Breast epithelium (tissue), 4 donors: Measurements from ENCODE around the gene SNTG2. TPM values are rescaled to one million over a fixed set of nuclear protein-coding genes. Genes with fewer than 3 reads are reported as not detected.

Experiments
- DNase-seq, 2 donors: peaks; one replicate each; pipeline ENCODE4 v3.0.0-alpha.2; 2019; ENCODE audit warnings: low spot score in 2 of 2
- H3K27ac ChIP-seq, 2 donors: fragments of 200-600 bp; sonication (generic) in 1 of 2; one replicate each; pipeline ENCODE4 v1.5.1; 2016 to 2019; ENCODE audit warnings: mild to moderate bottlenecking in 1 of 2
- H3K27me3 ChIP-seq, 2 donors: fragments of 200-600 bp; sonication (generic) in 1 of 2; one replicate each; pipeline versions ENCODE4 v1.5.1 to v1.6.0; 2017 to 2019; ENCODE audit warnings: control low read depth in 1 of 2, mild to moderate bottlenecking in 1 of 2
- H3K36me3 ChIP-seq: fragments of 200-600 bp; one replicate; pipeline ENCODE4 v1.5.1; 2019
- H3K4me1 ChIP-seq, 2 donors: fragments of 200-600 bp; sonication (generic); one replicate each; pipeline ENCODE4 v1.5.1; 2016 to 2019; ENCODE audit warnings: control low read depth in 1 of 2
- H3K4me3 ChIP-seq, 3 donors: fragments of 200-600 bp; sonication (generic); 1 replicate in 2 of 3; 2 replicates in 1 of 3; pipeline ENCODE4 v1.5.1; 2016 to 2019; ENCODE audit warnings: mild to moderate bottlenecking in 3 of 3, moderate library complexity in 2 of 3
- H3K9me3 ChIP-seq, 2 donors: fragments of 200-600 bp; sonication (generic) in 1 of 2; one replicate each; pipeline ENCODE4 v1.5.1; 2016 to 2019; ENCODE audit warnings: control low read depth in 1 of 2
- CTCF ChIP-seq, 3 donors: fragments of 450-650 bp; IDR thresholded peaks; one replicate each; pipeline ENCODE4 v1.5.1; 2016 to 2017; ENCODE audit warnings: antibody characterized with exemption in 3 of 3, mild to moderate bottlenecking in 3 of 3, moderate library complexity in 3 of 3
- POLR2A ChIP-seq: fragments of 450-650 bp; IDR thresholded peaks from one replicate; pipeline ENCODE4 v1.6.1; 2016; ENCODE audit warnings: antibody characterized with exemption, mild to moderate bottlenecking, moderate library complexity
- POLR2AphosphoS5 ChIP-seq, 3 donors: sonication (generic); formaldehyde crosslinking; IDR thresholded peaks; one replicate each; pipeline ENCODE4 v1.6.1; 2017; ENCODE audit warnings: antibody characterized with exemption in 3 of 3
- intact Hi-C: fragments of 100-400 bp; cut with DNase I; formaldehyde crosslinking; loops from one replicate; pipeline ENCODE4 v1.15.1; 2023; ENCODE audit warnings: low total_unique reads
- total RNA-seq, 3 donors: library from RNA; depleted of rRNA; stranded (reverse); fragments of >200 nt; gene quantifications; one replicate each; pipeline ENCODE4 v1.1.0, GENCODE V29; 2016

SNTG2 gene
- total RNA-seq, 3 donors from 2014 or later = 4.6 to 7.4 (median 6.0) TPM

DNA sequence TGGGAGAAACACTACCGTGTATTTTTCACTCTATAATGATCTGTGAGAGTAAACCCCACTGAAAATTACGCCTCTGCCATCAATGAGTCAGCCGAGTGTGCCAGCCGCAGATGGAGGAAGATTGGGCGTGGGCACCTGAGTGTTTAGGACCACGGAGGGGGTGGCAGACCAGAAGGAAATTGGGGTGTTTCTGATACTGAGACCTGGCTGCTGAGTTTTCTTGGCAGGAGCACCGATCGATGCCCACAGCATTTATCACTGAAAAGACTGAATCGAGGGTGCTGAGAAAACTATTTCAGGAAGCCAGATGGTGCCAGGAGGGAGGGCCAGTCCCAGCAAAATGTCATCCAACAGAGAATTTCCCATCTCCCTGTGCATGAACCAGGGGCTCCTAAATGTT, 370.7 kb downstream of the SNTG2 start:
- intact Hi-C loops = no loop called here
- DNase-seq = no peak
- TF ChIP-seq POLR2A (no peak), CTCF (IDR thresholded peaks at IDR 0.05) (no peak), POLR2AphosphoS5 (IDR thresholded peaks at IDR 0.05) (no peak)
- Histone ChIP-seq H3K4me3 (no peak overlapping the region), H3K36me3 (no peaks in the 10 kb centered on the region), H3K27ac (no peak overlapping the region), H3K9me3 (no peaks in the 10 kb centered on the region), H3K27me3 (no peaks in the 10 kb centered on the region), H3K4me1 (no peaks in the 10 kb centered on the region)

- intact Hi-C loops = loop anchor here (5.0 kb wide), 1 partner anchor 497 kb away; no protein-coding TSS in a partner anchor
- H3K9me3 ChIP-seq = no peaks in the 10 kb centered on the region
- DNase-seq = no peak
- no peaks in the 10 kb centered on the region for H3K27me3 ChIP-seq
- no peak overlapping the region for H3K27ac ChIP-seq
- TF ChIP-seq POLR2AphosphoS5 (IDR thresholded peaks at IDR 0.05) (no peak), POLR2A (no peak)
- no peak overlapping the region for H3K4me3 ChIP-seq
- no peaks in the 10 kb centered on the region for H3K36me3 ChIP-seq
- H3K4me1 ChIP-seq = no peaks in the 10 kb centered on the region
These were observed 374.2 kb downstream of the SNTG2 start for GRCh38 chr2:1324884-1325283.

GRCh38 chr2:1328684-1329083, 378.0 kb downstream of the SNTG2 start:
- no peak for DNase-seq
- Histone ChIP-seq H3K9me3 (no peaks in the 10 kb centered on the region), H3K27me3 (no peaks in the 10 kb centered on the region), H3K4me1 (no peaks in the 10 kb centered on the region), H3K36me3 (no peaks in the 10 kb centered on the region), H3K4me3 (no peak overlapping the region), H3K27ac (no peak overlapping the region)
- TF ChIP-seq POLR2AphosphoS5 (IDR thresholded peaks at IDR 0.05) (no peak), CTCF (IDR thresholded peaks at IDR 0.05) (no peak), POLR2A (no peak)
- intact Hi-C loops = loop anchor here (5.0 kb wide), 1 partner anchor 494 kb away; no protein-coding TSS in a partner anchor

DNA sequence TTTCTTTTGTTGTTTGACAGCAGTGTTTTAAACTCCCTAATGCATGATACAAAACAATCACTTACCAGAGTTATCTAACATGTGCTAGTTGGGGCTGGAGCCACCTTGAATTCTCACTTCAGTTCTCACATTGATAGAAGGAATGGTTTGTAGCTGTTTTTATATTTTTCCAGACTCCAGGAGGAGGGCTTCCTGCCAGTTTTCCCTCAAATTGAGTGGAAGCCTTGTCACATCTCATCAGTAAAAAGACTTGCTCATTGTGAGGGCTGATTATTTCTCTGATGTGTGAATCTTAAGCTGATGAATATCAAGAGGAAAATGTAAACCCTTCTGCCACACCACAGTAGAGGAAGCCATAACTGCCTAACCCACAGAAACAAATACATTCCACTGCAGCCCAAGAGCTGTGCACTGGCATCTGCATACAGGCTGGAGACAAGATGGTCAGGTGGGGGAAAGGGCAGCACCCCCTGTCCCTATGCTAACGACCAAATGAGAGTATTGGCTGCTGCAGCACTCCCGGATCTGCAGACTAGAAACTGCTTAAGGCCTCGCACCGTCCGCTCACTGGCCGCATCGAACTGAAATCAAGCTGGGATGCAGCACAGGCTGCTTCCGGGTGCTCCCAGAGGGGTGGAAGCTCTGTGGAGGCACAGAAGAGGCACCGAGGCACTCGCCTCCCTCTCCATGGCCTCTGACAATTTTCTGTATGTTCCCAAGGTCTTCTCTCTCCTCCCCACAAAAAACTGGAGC, 388.9 kb downstream of the SNTG2 start:
- TF ChIP-seq POLR2AphosphoS5 (IDR thresholded peaks at IDR 0.05) = no peak

DNA sequence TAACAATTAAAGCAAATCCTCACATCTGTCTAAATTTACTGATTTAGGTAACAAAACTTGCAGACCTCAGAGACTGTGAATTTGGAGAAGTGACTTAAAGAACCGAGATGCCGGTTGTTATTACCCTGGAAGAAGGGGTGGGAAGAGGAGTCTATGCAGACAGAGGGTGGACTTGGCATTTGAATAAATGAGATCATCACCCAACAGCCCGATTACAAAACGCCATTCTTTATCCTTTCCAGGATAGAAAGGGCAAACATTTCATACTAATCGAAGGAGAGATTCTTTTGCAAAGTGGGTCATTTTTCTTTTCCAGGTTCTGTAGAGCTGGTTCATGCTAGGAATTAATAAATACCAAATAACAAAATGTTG, 389.5 kb downstream of the SNTG2 start:
- Histone ChIP-seq H3K9me3 (peaks cover 0 to 6% of the 10 kb centered on the region in 2 donors), H3K4me1 (no peaks in the 10 kb centered on the region), H3K36me3 (no peaks in the 10 kb centered on the region), H3K27me3 (no peaks in the 10 kb centered on the region), H3K27ac (no peak overlapping the region), H3K4me3 (no peak overlapping the region)
- TF ChIP-seq POLR2A (no peak), CTCF (IDR thresholded peaks at IDR 0.05) (no peak), POLR2AphosphoS5 (IDR thresholded peaks at IDR 0.05) (no peak)
- DNase-seq = no peak
- intact Hi-C loops = no loop called here

More for the DNA sequence above, 388.9 kb downstream of the SNTG2 start:
- no peaks in the 10 kb centered on the region for H3K27me3 ChIP-seq
- H3K36me3 ChIP-seq = no peaks in the 10 kb centered on the region
- H3K4me3 ChIP-seq = no peak overlapping the region
- intact Hi-C loops = no loop called here
- H3K9me3 ChIP-seq = peaks cover 0 to 6% of the 10 kb centered on the region in 2 donors
- H3K4me1 ChIP-seq = no peaks in the 10 kb centered on the region
- no peak overlapping the region for H3K27ac ChIP-seq
- no peak for DNase-seq

GRCh38 chr2:1341404-1342120, 390.9 kb downstream of the SNTG2 start:
- Histone ChIP-seq H3K9me3 (peaks cover 0 to 5% of the 10 kb centered on the region in 2 donors), H3K4me3 (no peak overlapping the region), H3K27me3 (no peaks in the 10 kb centered on the region), H3K4me1 (no peaks in the 10 kb centered on the region), H3K27ac (no peak overlapping the region), H3K36me3 (no peaks in the 10 kb centered on the region)
- intact Hi-C loops = no loop called here
- TF ChIP-seq CTCF (IDR thresholded peaks at IDR 0.05) (no peak), POLR2AphosphoS5 (IDR thresholded peaks at IDR 0.05) (no peak), POLR2A (no peak)
- DNase-seq = no peak
